ENCODE results near the gene PWP2.
"Not testable (repeated sequence)": the region's sequence is repeated elsewhere in the genome, so short reads cannot be mapped to it uniquely, and the experiment has no call there.

GRCh38 chr21:44158082-44158468, 50.9 kb downstream of the PWP2 start:
- TF ChIP-seq CTCF (IDR thresholded peaks at IDR 0.05); POLR2A (IDR thresholded peaks at IDR 0.05; ENCODE audit: low read depth); POLR2AphosphoS5 (IDR thresholded peaks at IDR 0.05): not testable (repeated sequence)

Measured in esophagus muscularis mucosa (tissue), 3 donors.